Activated naive CD4-positive, alpha-beta T cell treated with anti-CD3 and anti-CD28 coated beads, Interleukin-2, amount 10 ng/mL, durations not matched to agents 7 days and 5 days (primary cell): ENCODE measurements around the gene TAMALIN.

Experiments
- CTCF ChIA-PET: fragments of 350-600 bp; sonication (Branson Sonifier 250); formaldehyde crosslinking; loops from one replicate; lab custom pipeline; 2021; ENCODE audit warnings: antibody characterized with exemption; lab: Charles Lee
- DNase-seq: peaks from one replicate; pipeline ENCODE4 v3.0.0-alpha.2; 2020
- H3K27ac Mint-ChIP-seq: one replicate; pipeline ENCODE4 v1.8.0; 2021; ENCODE audit warnings: mild to moderate bottlenecking, moderate library complexity, mixed read lengths
- H3K27me3 Mint-ChIP-seq: one replicate; pipeline ENCODE4 v1.8.0; 2021; ENCODE audit warnings: mild to moderate bottlenecking, mixed read lengths
- H3K36me3 Mint-ChIP-seq: one replicate; pipeline ENCODE4 v1.8.0; 2021; ENCODE audit warnings: mixed read lengths
- H3K4me1 Mint-ChIP-seq: one replicate; pipeline ENCODE4 v1.8.0; 2021; ENCODE audit warnings: mixed read lengths
- H3K4me3 Mint-ChIP-seq: one replicate; pipeline ENCODE4 v1.8.0; 2021; ENCODE audit warnings: mild to moderate bottlenecking, moderate library complexity, mixed read lengths
- H3K9me3 Mint-ChIP-seq: one replicate; pipeline ENCODE4 v1.8.0; 2021; ENCODE audit warnings: mixed read lengths

TAMALIN gene

GRCh38 chr12:52023976-52024688 lies 17.4 kb downstream of the TAMALIN start:
- no peak for DNase-seq
- Mint-ChIP-seq H3K9me3 (no peaks in the 10 kb centered on the region), H3K27ac (peak overlapping the region; percentile 99), H3K27me3 (peaks cover 45% of the 10 kb centered on the region), H3K4me3 (peak overlapping the region; percentile 84), H3K4me1 (peaks cover 51% of the 10 kb centered on the region), H3K36me3 (no peaks in the 10 kb centered on the region)
- CTCF ChIA-PET: interaction anchor here (0.5 to 17.2 kb wide), 29 partner anchors 8 to 355 kb away, joined by 3 to 637 read pairs (median 9); partner anchors contain the start of genes ANKRD33, ATG101, NR4A1 and SMIM41

- Mint-ChIP-seq H3K27me3 (peaks cover 49% of the 10 kb centered on the region), H3K4me1 (peaks cover 51% of the 10 kb centered on the region), H3K36me3 (no peaks in the 10 kb centered on the region), H3K27ac (peak overlapping the region; percentile 99), H3K9me3 (no peaks in the 10 kb centered on the region), H3K4me3 (peak overlapping the region; percentile 84)
- DNase-seq: peak; percentile 84
- CTCF ChIA-PET: interaction anchor here (0.5 to 17.2 kb wide), 40 partner anchors 8 to 655 kb away, joined by 3 to 637 read pairs (median 6); partner anchors contain the start of genes ANKRD33, ATG101, NR4A1 and SMIM41
Observed at GRCh38 chr12:52024845-52025230, 18.1 kb downstream of the TAMALIN start.

- Mint-ChIP-seq H3K4me3 (no peak overlapping the region), H3K36me3 (no peaks in the 10 kb centered on the region), H3K27me3 (peaks cover 43% of the 10 kb centered on the region), H3K27ac (peak overlapping the region; percentile 99), H3K9me3 (no peaks in the 10 kb centered on the region), H3K4me1 (peaks cover 40% of the 10 kb centered on the region)
- CTCF ChIA-PET: interaction anchor here (0.8 to 17.2 kb wide), 18 partner anchors 10 to 120 kb away, joined by 3 to 637 read pairs (median 15); partner anchors contain the start of genes ATG101, NR4A1 and SMIM41
- DNase-seq: no peak
Observed at GRCh38 chr12:52026263-52026662, 19.5 kb downstream of the TAMALIN start.

- CTCF ChIA-PET: interaction anchor here (0.6 to 17.2 kb wide), 13 partner anchors 9 to 883 kb away, joined by 3 to 637 read pairs (median 24); partner anchors contain the start of genes ATG101, NR4A1 and SMIM41
- Mint-ChIP-seq H3K4me1 (peaks cover 41% of the 10 kb centered on the region), H3K4me3 (no peak overlapping the region), H3K27me3 (peaks cover 36% of the 10 kb centered on the region), H3K9me3 (no peaks in the 10 kb centered on the region), H3K27ac (no peak overlapping the region), H3K36me3 (no peaks in the 10 kb centered on the region)
- DNase-seq: no peak
Observed at GRCh38 chr12:52027085-52027843, 20.5 kb downstream of the TAMALIN start.

- no peak overlapping the region for H3K4me3 Mint-ChIP-seq
- H3K36me3 Mint-ChIP-seq: no peaks in the 10 kb centered on the region
- H3K4me1 Mint-ChIP-seq: peaks cover 43% of the 10 kb centered on the region
- no peak for DNase-seq
- no peak overlapping the region for H3K27ac Mint-ChIP-seq
- no peaks in the 10 kb centered on the region for H3K9me3 Mint-ChIP-seq
- H3K27me3 Mint-ChIP-seq: peaks cover 45% of the 10 kb centered on the region
- CTCF ChIA-PET: interaction anchor here (1.1 to 17.2 kb wide), 6 partner anchors 9 to 92 kb away, joined by 3 to 637 read pairs (median 4); partner anchors contain the start of genes ATG101 and SMIM41
Observed at GRCh38 chr12:52029685-52030084, 22.9 kb downstream of the TAMALIN start.

- Mint-ChIP-seq H3K4me3 (peak overlapping the region; percentile 43), H3K27ac (peak overlapping the region; percentile 25), H3K4me1 (peaks cover 33% of the 10 kb centered on the region), H3K27me3 (peaks cover 62% of the 10 kb centered on the region), H3K36me3 (no peaks in the 10 kb centered on the region), H3K9me3 (no peaks in the 10 kb centered on the region)
- CTCF ChIA-PET: interaction anchor here (1.1 to 17.2 kb wide), 4 partner anchors 9 to 87 kb away, joined by 3 to 637 read pairs (median 16); partner anchors contain the start of genes ATG101 and SMIM41
- no peak for DNase-seq
Observed at GRCh38 chr12:52032446-52032803, 25.7 kb downstream of the TAMALIN start.

GRCh38 chr12:52032804-52033445 lies 26.2 kb downstream of the TAMALIN start:
- peaks cover 36% of the 10 kb centered on the region for H3K4me1 Mint-ChIP-seq
- H3K4me3 Mint-ChIP-seq: peak overlapping the region; percentile 72
- CTCF ChIA-PET: interaction anchor here (0.8 to 17.2 kb wide), 5 partner anchors 8 to 87 kb away, joined by 3 to 637 read pairs (median 15); partner anchors contain the start of genes ATG101 and SMIM41
- H3K27me3 Mint-ChIP-seq: peaks cover 66% of the 10 kb centered on the region
- peak; percentile 96 for DNase-seq
- H3K36me3 Mint-ChIP-seq: no peaks in the 10 kb centered on the region
- H3K27ac Mint-ChIP-seq: peak overlapping the region; percentile 17
- H3K9me3 Mint-ChIP-seq: no peaks in the 10 kb centered on the region

- Mint-ChIP-seq H3K4me1 (peaks cover 41% of the 10 kb centered on the region), H3K9me3 (no peaks in the 10 kb centered on the region), H3K4me3 (peak overlapping the region; percentile 72), H3K27ac (peak overlapping the region; percentile 17), H3K27me3 (peaks cover 71% of the 10 kb centered on the region), H3K36me3 (no peaks in the 10 kb centered on the region)
- CTCF ChIA-PET: interaction anchor here (0.8 to 17.2 kb wide), 6 partner anchors 9 to 86 kb away, joined by 3 to 637 read pairs (median 10); partner anchors contain the start of genes ATG101 and SMIM41
- DNase-seq: no peak
Observed at GRCh38 chr12:52033446-52034140, 26.8 kb downstream of the TAMALIN start.

GRCh38 chr12:52035190-52035589 lies 28.4 kb downstream of the TAMALIN start:
- Mint-ChIP-seq H3K9me3 (no peaks in the 10 kb centered on the region), H3K27me3 (peaks cover 74% of the 10 kb centered on the region), H3K4me1 (peaks cover 48% of the 10 kb centered on the region), H3K27ac (no peak overlapping the region), H3K4me3 (no peak overlapping the region), H3K36me3 (no peaks in the 10 kb centered on the region)
- DNase-seq: no peak
- CTCF ChIA-PET: interaction anchor here (2.9 to 17.2 kb wide), 2 partner anchors 9 to 39 kb away, joined by 14 to 637 read pairs; partner anchors contain the start of genes ATG101 and SMIM41

GRCh38 chr12:52035926-52036325 lies 29.2 kb downstream of the TAMALIN start:
- CTCF ChIA-PET: interaction anchor here (0.8 to 17.2 kb wide), 4 partner anchors 10 to 86 kb away, joined by 3 to 637 read pairs (median 8); partner anchors contain the start of genes ATG101 and SMIM41
- H3K9me3 Mint-ChIP-seq: no peaks in the 10 kb centered on the region
- peaks cover 79% of the 10 kb centered on the region for H3K27me3 Mint-ChIP-seq
- no peak for DNase-seq
- peaks cover 52% of the 10 kb centered on the region for H3K4me1 Mint-ChIP-seq
- H3K27ac Mint-ChIP-seq: no peak overlapping the region
- peak overlapping the region; percentile 61 for H3K4me3 Mint-ChIP-seq
- no peaks in the 10 kb centered on the region for H3K36me3 Mint-ChIP-seq

GRCh38 chr12:52036587-52037171 lies 29.9 kb downstream of the TAMALIN start:
- no peaks in the 10 kb centered on the region for H3K36me3 Mint-ChIP-seq
- no peaks in the 10 kb centered on the region for H3K9me3 Mint-ChIP-seq
- peaks cover 58% of the 10 kb centered on the region for H3K4me1 Mint-ChIP-seq
- H3K4me3 Mint-ChIP-seq: peak overlapping the region; percentile 61
- peaks cover 82% of the 10 kb centered on the region for H3K27me3 Mint-ChIP-seq
- no peak overlapping the region for H3K27ac Mint-ChIP-seq
- peak; percentile 88 for DNase-seq
- CTCF ChIA-PET: interaction anchor here (0.8 to 2.9 kb wide), 3 partner anchors 11 to 85 kb away, joined by 3 to 14 read pairs (median 3); no protein-coding TSS in a partner anchor

- H3K9me3 Mint-ChIP-seq: no peaks in the 10 kb centered on the region
- peaks cover 59% of the 10 kb centered on the region for H3K4me1 Mint-ChIP-seq
- H3K36me3 Mint-ChIP-seq: no peaks in the 10 kb centered on the region
- H3K27me3 Mint-ChIP-seq: peaks cover 81% of the 10 kb centered on the region
- H3K4me3 Mint-ChIP-seq: peak overlapping the region; percentile 17
- CTCF ChIA-PET: interaction anchor here (1.2 to 2.9 kb wide), 2 partner anchors 11 to 14 kb away, joined by 3 to 14 read pairs; no protein-coding TSS in a partner anchor
- DNase-seq: no peak
- peak overlapping the region; percentile 24 for H3K27ac Mint-ChIP-seq
Observed at GRCh38 chr12:52037248-52037861, 30.6 kb downstream of the TAMALIN start.
